Loucy (cell line): ENCODE data around the gene ADCY2.

ENCODE experiments used
- H2AFZ ChIP-seq: fragments of 200-600 bp; sonication (generic); 2 replicates; pipeline ENCODE4 v1.6.0; 2016; ENCODE audit warnings: antibody characterized with exemption, mild to moderate bottlenecking, low read length, moderate library complexity
- H3F3A ChIP-seq: fragments of 200-600 bp; 2 replicates; pipeline ENCODE4 v1.6.0; 2016; ENCODE audit warnings: antibody characterized with exemption, low read depth, mild to moderate bottlenecking
- H3K27me3 ChIP-seq: fragments of 200-600 bp; sonication (generic); 2 replicates; pipeline ENCODE4 v1.6.1; 2014; ENCODE audit warnings: low read length, mild to moderate bottlenecking; ENCODE audit not compliant: insufficient read depth, poor library complexity, severe bottlenecking
- H3K36me3 ChIP-seq: fragments of 200-600 bp; sonication (generic); 2 replicates; pipeline ENCODE4 v1.6.1; 2016; ENCODE audit warnings: low read length; ENCODE audit not compliant: insufficient read depth
- H3K4me1 ChIP-seq: fragments of 200-600 bp; sonication (generic); 2 replicates; pipeline ENCODE4 v1.5.1; 2014; ENCODE audit warnings: low read length, mild to moderate bottlenecking; ENCODE audit not compliant: insufficient read depth, poor library complexity, severe bottlenecking
- H3K4me2 ChIP-seq: fragments of 200-600 bp; sonication (generic); 2 replicates; pipeline ENCODE4 v1.6.0; 2014; ENCODE audit warnings: antibody characterized with exemption, low read length, low read depth, mild to moderate bottlenecking; ENCODE audit not compliant: poor library complexity, severe bottlenecking
- H3K4me3 ChIP-seq: fragments of 200-600 bp; sonication (generic); 2 replicates; pipeline ENCODE4 v1.5.1; 2014; ENCODE audit warnings: low read length, mild to moderate bottlenecking, mixed read lengths; ENCODE audit not compliant: poor library complexity, severe bottlenecking
- H3K79me2 ChIP-seq: fragments of 200-600 bp; sonication (generic); 2 replicates; pipeline ENCODE4 v1.6.1; 2014; ENCODE audit warnings: low read length; ENCODE audit not compliant: insufficient read depth
- H3K9ac ChIP-seq: fragments of 200-600 bp; sonication (generic); 2 replicates; pipeline ENCODE4 v1.6.0; 2014; ENCODE audit warnings: mild to moderate bottlenecking, low read depth, low read length, moderate library complexity; ENCODE audit not compliant: poor library complexity, severe bottlenecking
- H3K9me2 ChIP-seq: fragments of 200-600 bp; sonication (generic); replicated peaks from 2 replicates; pipeline ENCODE4 v1.6.1; 2016; ENCODE audit warnings: low read depth, low read length, mixed read lengths
- H3K9me3 ChIP-seq: fragments of 200-600 bp; sonication (generic); 2 replicates; pipeline ENCODE4 v1.6.1; 2014; ENCODE audit warnings: mild to moderate bottlenecking, antibody characterized with exemption, low read length, low read depth; ENCODE audit not compliant: insufficient read depth
- H4K20me1 ChIP-seq: fragments of 200-600 bp; sonication (generic); 2 replicates; pipeline ENCODE4 v1.6.0; 2014; ENCODE audit warnings: antibody characterized with exemption, low read length, mild to moderate bottlenecking; ENCODE audit not compliant: insufficient read depth, poor library complexity, severe bottlenecking
- CTCF ChIP-seq: fragments of 200-600 bp; sonication (generic); conservative IDR thresholded peaks from 2 replicates; pipeline ENCODE4 v1.5.1; 2014; ENCODE audit warnings: mild to moderate bottlenecking, antibody characterized with exemption, low read length
- EZH2phosphoT487 ChIP-seq: fragments of 200-600 bp; IDR thresholded peaks from 2 replicates; pipeline ENCODE4 v1.6.1; 2018; ENCODE audit warnings: antibody characterized with exemption, mild to moderate bottlenecking, moderate library complexity, borderline replicate concordance

Gene ADCY2

DNA sequence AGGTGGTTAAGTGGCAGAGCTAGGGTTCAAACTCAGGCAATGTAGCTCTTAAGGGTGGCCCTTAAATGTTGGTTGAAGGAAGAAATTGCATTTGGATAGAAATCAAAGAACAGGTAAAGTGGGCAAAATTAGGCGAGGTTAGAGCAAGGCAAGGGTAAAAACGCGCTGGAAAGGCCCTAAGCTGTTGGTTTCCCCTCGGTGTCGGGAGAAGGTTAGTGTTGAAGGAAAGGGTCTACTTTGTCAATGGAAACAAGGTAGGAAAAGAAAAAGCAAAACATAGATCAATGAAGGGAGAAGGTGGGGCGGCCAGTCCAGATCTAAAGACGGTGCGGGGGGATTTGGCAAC is 472.5 kb downstream of the ADCY2 start:
- no peaks in the 10 kb centered on the region for H3K36me3 ChIP-seq
- peak overlapping the region; percentile 93 for H3K4me2 ChIP-seq
- TF ChIP-seq CTCF (no peak), EZH2phosphoT487 (no peak)
- peak overlapping the region; percentile 83 for H2AFZ ChIP-seq
- H3K9ac ChIP-seq, result peak overlapping the region; percentile 87
- peaks cover 42% of the 10 kb centered on the region for H4K20me1 ChIP-seq
- H3K4me3 ChIP-seq, result peak overlapping the region; percentile 97
- H3K9me3 ChIP-seq, result no peaks in the 10 kb centered on the region
- H3K79me2 ChIP-seq, result peaks cover 68% of the 10 kb centered on the region
- H3F3A ChIP-seq, result no peaks in the 10 kb centered on the region
- H3K9me2 ChIP-seq, result no peaks in the 10 kb centered on the region
- peaks cover 63% of the 10 kb centered on the region for H3K4me1 ChIP-seq
- H3K27me3 ChIP-seq, result peaks cover 4% of the 10 kb centered on the region

DNA sequence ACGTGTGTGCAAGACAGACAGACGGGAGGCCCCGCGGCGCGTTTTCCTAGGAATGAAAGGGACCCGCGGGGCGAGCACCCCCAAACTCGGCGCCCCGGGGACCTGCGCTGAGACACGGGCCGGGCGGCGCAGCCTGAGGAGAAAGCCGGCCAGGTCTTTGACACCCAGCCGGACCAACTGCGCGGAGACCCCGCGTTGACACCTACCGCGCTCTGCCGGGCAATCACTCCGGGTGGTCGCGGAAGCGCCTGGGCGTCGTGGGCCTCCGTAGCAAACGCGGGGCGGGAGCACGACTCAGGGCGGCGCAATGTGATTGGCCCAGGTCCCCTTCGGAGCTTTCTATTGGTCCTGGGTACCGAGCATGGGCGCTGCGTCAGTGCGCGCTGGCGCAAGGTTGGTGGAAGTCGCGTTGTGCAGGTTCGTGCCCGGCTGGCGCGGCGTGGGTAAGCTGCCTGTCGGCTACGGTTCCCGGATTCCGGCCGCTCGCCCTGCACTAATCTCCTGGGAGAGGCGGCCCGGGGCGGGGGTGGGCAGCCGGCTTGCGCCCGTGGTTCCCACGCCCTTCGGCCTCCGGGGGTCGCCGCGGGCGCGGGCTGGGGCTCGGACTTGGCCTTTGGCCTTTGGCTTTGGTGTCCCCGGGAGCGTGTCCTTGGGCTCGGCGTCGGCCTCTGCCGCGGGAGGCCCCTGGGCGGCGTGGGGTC is 473.0 kb downstream of the ADCY2 start, which contains the start of the genes FASTKD3 and MTRR:
TSS of gene FASTKD3 (minus strand) at position 259 of the 701 bp plus-strand sequence. CDS start 948 bp downstream, outside the sequence.
TSS of gene MTRR (plus strand) at position 376 of the 701 bp plus-strand sequence. CDS start 1,647 bp downstream, outside the sequence.
- Histone ChIP-seq H3K9me2 (no peaks in the 10 kb centered on the region), H4K20me1 (peaks cover 47% of the 10 kb centered on the region), H3K4me1 (peaks cover 65% of the 10 kb centered on the region), H3K27me3 (peaks cover 4% of the 10 kb centered on the region), H3K9me3 (no peaks in the 10 kb centered on the region), H3K36me3 (no peaks in the 10 kb centered on the region), H3K79me2 (peaks cover 73% of the 10 kb centered on the region), H3K4me3 (peak within 1 kb of the TSS; percentile 97), H3K4me2 (peak within 1 kb of the TSS; percentile 97), H3K9ac (peak within 1 kb of the TSS; percentile 87), H2AFZ (peak within 1 kb of the TSS; percentile 87), H3F3A (no peaks in the 10 kb centered on the region)
- TF ChIP-seq EZH2phosphoT487 (no peak), CTCF (no peak)

- H3K4me2 ChIP-seq, result peak overlapping the region; percentile 97
- no peaks in the 10 kb centered on the region for H3K9me2 ChIP-seq
- peak overlapping the region; percentile 87 for H3K9ac ChIP-seq
- peaks cover 63% of the 10 kb centered on the region for H3K4me1 ChIP-seq
- H3F3A ChIP-seq, result no peaks in the 10 kb centered on the region
- H4K20me1 ChIP-seq, result peaks cover 48% of the 10 kb centered on the region
- peak overlapping the region; percentile 87 for H2AFZ ChIP-seq
- peaks cover 78% of the 10 kb centered on the region for H3K79me2 ChIP-seq
- H3K4me3 ChIP-seq, result peak overlapping the region; percentile 97
- no peak for TF ChIP-seq CTCF
- no peak for TF ChIP-seq EZH2phosphoT487
- H3K9me3 ChIP-seq, result no peaks in the 10 kb centered on the region
- H3K36me3 ChIP-seq, result no peaks in the 10 kb centered on the region
- peaks cover 4% of the 10 kb centered on the region for H3K27me3 ChIP-seq
Observed at GRCh38 chr5:7869474-7870136, 473.7 kb downstream of the ADCY2 start.
